ENCODE results near the gene SAP30L.

Gene SAP30L

GRCh38 chr5:154456540-154456939 is 10.7 kb downstream of the SAP30L start:
- Histone ChIP-seq H3K27me3 (replicated peaks in 2 of 5; ENCODE audit: control insufficient read depth in 4 of 5, insufficient read depth in 5 of 5, low read length in 4 of 5) (no peaks in the 10 kb centered on the region), H3K4me3 (ENCODE audit: control insufficient read depth in 1 of 7, extremely low read depth in 1 of 7, insufficient read depth in 4 of 7, low read depth in 2 of 7, low read length in 6 of 7) (no peak overlapping the region), H3K4me1 (ENCODE audit: control extremely low read depth in 1 of 4, control insufficient read depth in 4 of 4, insufficient read depth in 4 of 4, low read length in 3 of 4) (peaks cover 0 to 7% (median 4%) of the 10 kb centered on the region in 4 experiments), H3K9me3 (ENCODE audit: control extremely low read depth in 1 of 5, control insufficient read depth in 4 of 5, insufficient read depth in 2 of 5, low read depth in 1 of 5, low read length in 4 of 5) (no peaks in the 10 kb centered on the region), H3K36me3 (ENCODE audit: control insufficient read depth in 4 of 4, insufficient read depth in 4 of 4, low read length in 3 of 4) (peaks cover 4 to 68% (median 45%) of the 10 kb centered on the region in 4 experiments), H3K27ac (ENCODE audit: insufficient read depth in 1 of 2, low read depth in 1 of 2, low read length in 2 of 2, poor library complexity in 1 of 2, severe bottlenecking in 2 of 2) (no peak overlapping the region)
- 50% methylated on average over 2 of the region's 3 CpGs for WGBS (ENCODE audit: insufficient coverage)
- no peak for DNase-seq
- ChIA-PET POLR2A (interaction anchor here (0.7 kb wide), 1 partner anchor 49 kb away, joined by 4 read pairs; no protein-coding TSS in a partner anchor), CTCF (interaction anchor here (0.9 to 8.6 kb wide), 2 partner anchors 9 to 11 kb away, joined by 4 to 51 read pairs; no protein-coding TSS in a partner anchor)

GRCh38 chr5:154459015-154459414 is 13.2 kb downstream of the SAP30L start:
- Histone ChIP-seq H3K4me1 (ENCODE audit: control extremely low read depth in 1 of 4, control insufficient read depth in 4 of 4, insufficient read depth in 4 of 4, low read length in 3 of 4) (peaks cover 0 to 7% (median 4%) of the 10 kb centered on the region in 4 experiments), H3K9me3 (ENCODE audit: control extremely low read depth in 1 of 5, control insufficient read depth in 4 of 5, insufficient read depth in 2 of 5, low read depth in 1 of 5, low read length in 4 of 5) (no peaks in the 10 kb centered on the region), H3K27ac (ENCODE audit: insufficient read depth in 1 of 2, low read depth in 1 of 2, low read length in 2 of 2, poor library complexity in 1 of 2, severe bottlenecking in 2 of 2) (no peak overlapping the region), H3K27me3 (replicated peaks in 2 of 5; ENCODE audit: control insufficient read depth in 4 of 5, insufficient read depth in 5 of 5, low read length in 4 of 5) (no peaks in the 10 kb centered on the region), H3K36me3 (ENCODE audit: control insufficient read depth in 4 of 4, insufficient read depth in 4 of 4, low read length in 3 of 4) (peaks cover 4 to 46% (median 29%) of the 10 kb centered on the region in 4 experiments), H3K4me3 (ENCODE audit: control insufficient read depth in 1 of 7, extremely low read depth in 1 of 7, insufficient read depth in 4 of 7, low read depth in 2 of 7, low read length in 6 of 7) (no peak overlapping the region)
- DNase-seq, result no peak
- 100% methylated on average over 3 of the region's 3 CpGs for WGBS (ENCODE audit: insufficient coverage)
- POLR2A ChIA-PET, result no interaction called here
- CTCF ChIA-PET, result interaction anchor here (1.2 to 8.6 kb wide), 3 partner anchors 9 to 152 kb away, joined by 5 to 51 read pairs (median 8); no protein-coding TSS in a partner anchor

- POLR2A ChIA-PET, result no interaction called here
- no peaks in the 10 kb centered on the region for H3K27me3 ChIP-seq (replicated peaks in 2 of 5; ENCODE audit: control insufficient read depth in 4 of 5, insufficient read depth in 5 of 5, low read length in 4 of 5)
- no peak overlapping the region for H3K4me3 ChIP-seq (ENCODE audit: control insufficient read depth in 1 of 7, extremely low read depth in 1 of 7, insufficient read depth in 4 of 7, low read depth in 2 of 7, low read length in 6 of 7)
- 93% methylated on average over 3 of the region's 4 CpGs for WGBS (ENCODE audit: insufficient coverage)
- peaks cover 0 to 7% (median 4%) of the 10 kb centered on the region in 4 experiments for H3K4me1 ChIP-seq (ENCODE audit: control extremely low read depth in 1 of 4, control insufficient read depth in 4 of 4, insufficient read depth in 4 of 4, low read length in 3 of 4)
- H3K9me3 ChIP-seq (ENCODE audit: control extremely low read depth in 1 of 5, control insufficient read depth in 4 of 5, insufficient read depth in 2 of 5, low read depth in 1 of 5, low read length in 4 of 5), result no peaks in the 10 kb centered on the region
- peaks cover 2 to 36% (median 24%) of the 10 kb centered on the region in 4 experiments for H3K36me3 ChIP-seq (ENCODE audit: control insufficient read depth in 4 of 4, insufficient read depth in 4 of 4, low read length in 3 of 4)
- H3K27ac ChIP-seq (ENCODE audit: insufficient read depth in 1 of 2, low read depth in 1 of 2, low read length in 2 of 2, poor library complexity in 1 of 2, severe bottlenecking in 2 of 2), result no peak overlapping the region
- DNase-seq, result no peak
- CTCF ChIA-PET, result interaction anchor here (0.8 to 8.6 kb wide), 7 partner anchors 7 to 397 kb away, joined by 3 to 51 read pairs (median 3); no protein-coding TSS in a partner anchor
These were observed 14.4 kb downstream of the SAP30L start for GRCh38 chr5:154460172-154460571.

GRCh38 chr5:154461531-154461930 is 15.7 kb downstream of the SAP30L start:
- DNase-seq, result no peak
- Histone ChIP-seq H3K9me3 (ENCODE audit: control extremely low read depth in 1 of 5, control insufficient read depth in 4 of 5, insufficient read depth in 2 of 5, low read depth in 1 of 5, low read length in 4 of 5) (no peaks in the 10 kb centered on the region), H3K4me3 (ENCODE audit: control insufficient read depth in 1 of 7, extremely low read depth in 1 of 7, insufficient read depth in 4 of 7, low read depth in 2 of 7, low read length in 6 of 7) (no peak overlapping the region), H3K4me1 (ENCODE audit: control extremely low read depth in 1 of 4, control insufficient read depth in 4 of 4, insufficient read depth in 4 of 4, low read length in 3 of 4) (peaks cover 0 to 3% (median under 1%) of the 10 kb centered on the region in 4 experiments), H3K27ac (ENCODE audit: insufficient read depth in 1 of 2, low read depth in 1 of 2, low read length in 2 of 2, poor library complexity in 1 of 2, severe bottlenecking in 2 of 2) (no peak overlapping the region), H3K36me3 (ENCODE audit: control insufficient read depth in 4 of 4, insufficient read depth in 4 of 4, low read length in 3 of 4) (peaks cover 2 to 24% (median 14%) of the 10 kb centered on the region in 4 experiments), H3K27me3 (replicated peaks in 2 of 5; ENCODE audit: control insufficient read depth in 4 of 5, insufficient read depth in 5 of 5, low read length in 4 of 5) (peaks cover 0 to 5% (median under 1%) of the 10 kb centered on the region in 5 experiments)
- POLR2A ChIA-PET, result no interaction called here
- WGBS (ENCODE audit: insufficient coverage), result 100% methylated on average over 3 of the region's 6 CpGs
- CTCF ChIA-PET, result interaction anchor here (0.7 to 3.2 kb wide), 6 partner anchors 9 to 389 kb away, joined by 4 to 12 read pairs (median 6); no protein-coding TSS in a partner anchor

GRCh38 chr5:154464438-154464837 is 18.6 kb downstream of the SAP30L start:
- no peaks in the 10 kb centered on the region for H3K9me3 ChIP-seq (ENCODE audit: control extremely low read depth in 1 of 5, control insufficient read depth in 4 of 5, insufficient read depth in 2 of 5, low read depth in 1 of 5, low read length in 4 of 5)
- no peak overlapping the region for H3K27ac ChIP-seq (ENCODE audit: insufficient read depth in 1 of 2, low read depth in 1 of 2, low read length in 2 of 2, poor library complexity in 1 of 2, severe bottlenecking in 2 of 2)
- 86% methylated on average over 1 of the region's 1 CpG for WGBS (ENCODE audit: insufficient coverage)
- ChIA-PET POLR2A (interaction anchor here (0.6 kb wide), 1 partner anchor 169 kb away, joined by 3 read pairs; no protein-coding TSS in a partner anchor), CTCF (interaction anchor here (0.8 to 7.3 kb wide), 4 partner anchors 8 to 392 kb away, joined by 3 to 51 read pairs (median 10); no protein-coding TSS in a partner anchor)
- H3K36me3 ChIP-seq (ENCODE audit: control insufficient read depth in 4 of 4, insufficient read depth in 4 of 4, low read length in 3 of 4), result peaks cover 0 to 2% (median 0%) of the 10 kb centered on the region in 4 experiments
- H3K4me1 ChIP-seq (ENCODE audit: control extremely low read depth in 1 of 4, control insufficient read depth in 4 of 4, insufficient read depth in 4 of 4, low read length in 3 of 4), result no peaks in the 10 kb centered on the region
- H3K27me3 ChIP-seq (replicated peaks in 2 of 5; ENCODE audit: control insufficient read depth in 4 of 5, insufficient read depth in 5 of 5, low read length in 4 of 5), result peaks cover 0 to 20% (median 10%) of the 10 kb centered on the region in 5 experiments
- no peak overlapping the region for H3K4me3 ChIP-seq (ENCODE audit: control insufficient read depth in 1 of 7, extremely low read depth in 1 of 7, insufficient read depth in 4 of 7, low read depth in 2 of 7, low read length in 6 of 7)
- DNase-seq, result no peak

GRCh38 chr5:154465169-154465568 is 19.4 kb downstream of the SAP30L start:
- H3K36me3 ChIP-seq (ENCODE audit: control insufficient read depth in 4 of 4, insufficient read depth in 4 of 4, low read length in 3 of 4), result peaks cover 0 to 2% (median 0%) of the 10 kb centered on the region in 4 experiments
- no peak overlapping the region for H3K27ac ChIP-seq (ENCODE audit: insufficient read depth in 1 of 2, low read depth in 1 of 2, low read length in 2 of 2, poor library complexity in 1 of 2, severe bottlenecking in 2 of 2)
- H3K4me3 ChIP-seq (ENCODE audit: control insufficient read depth in 1 of 7, extremely low read depth in 1 of 7, insufficient read depth in 4 of 7, low read depth in 2 of 7, low read length in 6 of 7), result no peak overlapping the region
- H3K9me3 ChIP-seq (ENCODE audit: control extremely low read depth in 1 of 5, control insufficient read depth in 4 of 5, insufficient read depth in 2 of 5, low read depth in 1 of 5, low read length in 4 of 5), result no peaks in the 10 kb centered on the region
- H3K4me1 ChIP-seq (ENCODE audit: control extremely low read depth in 1 of 4, control insufficient read depth in 4 of 4, insufficient read depth in 4 of 4, low read length in 3 of 4), result no peaks in the 10 kb centered on the region
- POLR2A ChIA-PET, result no interaction called here
- WGBS (ENCODE audit: insufficient coverage), result 86% methylated on average over 4 of the region's 6 CpGs
- H3K27me3 ChIP-seq (replicated peaks in 2 of 5; ENCODE audit: control insufficient read depth in 4 of 5, insufficient read depth in 5 of 5, low read length in 4 of 5), result peaks cover 4 to 25% (median 15%) of the 10 kb centered on the region in 5 experiments
- CTCF ChIA-PET, result interaction anchor here (1.8 to 10.0 kb wide), 3 partner anchors 9 to 397 kb away, joined by 4 to 117 read pairs (median 51); no protein-coding TSS in a partner anchor
- peak in 1 of 3 donors; percentile 15 for DNase-seq

- ChIA-PET CTCF (interaction anchor here (0.7 to 10.0 kb wide), 13 partner anchors 10 to 398 kb away, joined by 3 to 117 read pairs (median 4); no protein-coding TSS in a partner anchor), POLR2A (interaction anchor here (0.6 kb wide), 1 partner anchor 10 kb away, joined by 3 read pairs; no protein-coding TSS in a partner anchor)
- Histone ChIP-seq H3K27ac (ENCODE audit: insufficient read depth in 1 of 2, low read depth in 1 of 2, low read length in 2 of 2, poor library complexity in 1 of 2, severe bottlenecking in 2 of 2) (no peak overlapping the region), H3K9me3 (ENCODE audit: control extremely low read depth in 1 of 5, control insufficient read depth in 4 of 5, insufficient read depth in 2 of 5, low read depth in 1 of 5, low read length in 4 of 5) (no peaks in the 10 kb centered on the region), H3K27me3 (replicated peaks in 2 of 5; ENCODE audit: control insufficient read depth in 4 of 5, insufficient read depth in 5 of 5, low read length in 4 of 5) (peaks cover 13 to 35% (median 19%) of the 10 kb centered on the region in 5 experiments), H3K36me3 (ENCODE audit: control insufficient read depth in 4 of 4, insufficient read depth in 4 of 4, low read length in 3 of 4) (peaks cover 0 to under 1% (median 0%) of the 10 kb centered on the region in 4 experiments), H3K4me3 (ENCODE audit: control insufficient read depth in 1 of 7, extremely low read depth in 1 of 7, insufficient read depth in 4 of 7, low read depth in 2 of 7, low read length in 6 of 7) (no peak overlapping the region), H3K4me1 (ENCODE audit: control extremely low read depth in 1 of 4, control insufficient read depth in 4 of 4, insufficient read depth in 4 of 4, low read length in 3 of 4) (peaks cover 0 to 3% (median 0%) of the 10 kb centered on the region in 4 experiments)
- 88% methylated on average over 5 of the region's 5 CpGs for WGBS (ENCODE audit: insufficient coverage)
- no peak for DNase-seq
These were observed 20.4 kb downstream of the SAP30L start for GRCh38 chr5:154466147-154466546.

Measured in common myeloid progenitor, CD34-positive (primary cell).